NCI-H2227 treated with DMSO at 0.1 percent for 48 hours (cell line): ENCODE results near the gene RSPO1.
"Not testable (repeated sequence)": the region's sequence is repeated elsewhere in the genome, so short reads cannot be mapped to it uniquely, and the experiment has no call there.

Experiments
- DNase-seq: peaks from one replicate; lab custom pipeline; 2025; lab: John Stamatoyannopoulos, UW

Gene RSPO1, protein sequence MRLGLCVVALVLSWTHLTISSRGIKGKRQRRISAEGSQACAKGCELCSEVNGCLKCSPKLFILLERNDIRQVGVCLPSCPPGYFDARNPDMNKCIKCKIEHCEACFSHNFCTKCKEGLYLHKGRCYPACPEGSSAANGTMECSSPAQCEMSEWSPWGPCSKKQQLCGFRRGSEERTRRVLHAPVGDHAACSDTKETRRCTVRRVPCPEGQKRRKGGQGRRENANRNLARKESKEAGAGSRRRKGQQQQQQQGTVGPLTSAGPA

GRCh38 chr1:37634244-37634991 lies at the start of gene RSPO1:
Gene RSPO1, minus strand, starts transcription at chr1:37634892. Its CDS starts 5,231 bp downstream, at chr1:37629661.
- DNase-seq, result peak; percentile 49

GRCh38 chr1:37684182-37684581 lies 49.5 kb upstream of the RSPO1 start:
- not testable (repeated sequence) for DNase-seq

- peak; percentile 47 for DNase-seq
Measured at GRCh38 chr1:37682334-37682987, 47.8 kb upstream of the RSPO1 start.

- DNase-seq, result no peak
Measured at GRCh38 chr1:37680933-37681332, 46.2 kb upstream of the RSPO1 start.

DNA sequence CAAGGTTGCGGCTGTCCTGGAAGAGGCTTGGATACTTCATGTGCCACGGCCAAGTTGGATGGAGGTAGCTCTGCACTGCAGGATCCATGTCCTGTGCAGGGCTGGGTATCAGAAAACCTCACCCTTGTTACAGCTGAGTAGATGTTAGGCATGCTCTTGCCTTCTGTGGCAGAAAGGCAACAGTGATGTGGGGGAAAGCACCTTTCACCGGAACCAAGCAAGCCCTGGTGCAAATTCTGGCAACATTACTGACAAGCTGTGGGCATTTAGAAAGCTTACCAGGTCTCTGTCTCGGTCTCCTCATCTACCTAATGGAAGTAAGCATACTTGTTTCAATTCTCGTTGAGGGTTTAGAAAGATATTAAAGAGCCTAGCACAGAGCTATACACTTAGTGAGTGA lies 43.1 kb upstream of the RSPO1 start:
- DNase-seq, result no peak

DNA sequence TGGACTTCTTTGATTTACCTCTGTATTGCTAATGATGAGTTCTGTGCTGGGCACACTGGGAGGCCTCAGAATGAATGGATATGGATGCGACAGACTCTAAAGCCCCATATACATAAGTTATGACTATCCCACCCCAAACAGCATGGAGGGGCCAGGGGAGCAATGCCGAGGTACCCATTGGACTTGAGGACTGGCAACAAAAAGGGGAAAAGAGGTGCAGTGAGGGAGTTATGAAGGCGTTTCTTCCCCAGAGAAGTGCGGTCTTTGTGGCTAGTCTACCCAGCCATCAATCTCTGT lies 42.4 kb upstream of the RSPO1 start:
- no peak for DNase-seq

GRCh38 chr1:37676281-37677142 lies 41.8 kb upstream of the RSPO1 start:
- no peak for DNase-seq

GRCh38 chr1:37673920-37674319 lies 39.2 kb upstream of the RSPO1 start:
- no peak for DNase-seq

- DNase-seq, result no peak
Measured at GRCh38 chr1:37672136-37672870, 37.6 kb upstream of the RSPO1 start.

DNA sequence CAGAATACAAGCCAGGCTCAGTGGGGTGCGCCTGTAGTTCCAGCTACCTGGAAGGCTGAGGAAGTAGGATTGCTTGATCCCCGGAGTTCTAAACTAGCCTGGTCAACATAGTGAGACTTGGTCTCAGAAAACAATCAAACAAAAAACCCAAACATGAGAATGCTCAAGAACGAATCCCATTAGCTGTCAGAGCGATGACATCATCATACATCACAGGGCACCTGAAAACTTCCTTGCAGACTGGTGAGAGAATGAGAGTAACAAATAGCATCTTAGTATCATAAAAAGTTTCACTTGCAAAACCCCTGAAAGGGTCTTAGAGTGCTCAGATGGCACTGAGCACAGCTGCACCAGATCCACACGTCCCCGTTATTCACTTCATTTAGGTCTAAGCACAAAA lies 36.6 kb upstream of the RSPO1 start:
- no peak for DNase-seq

GRCh38 chr1:37670133-37670532 lies 35.4 kb upstream of the RSPO1 start:
- no peak for DNase-seq

DNA sequence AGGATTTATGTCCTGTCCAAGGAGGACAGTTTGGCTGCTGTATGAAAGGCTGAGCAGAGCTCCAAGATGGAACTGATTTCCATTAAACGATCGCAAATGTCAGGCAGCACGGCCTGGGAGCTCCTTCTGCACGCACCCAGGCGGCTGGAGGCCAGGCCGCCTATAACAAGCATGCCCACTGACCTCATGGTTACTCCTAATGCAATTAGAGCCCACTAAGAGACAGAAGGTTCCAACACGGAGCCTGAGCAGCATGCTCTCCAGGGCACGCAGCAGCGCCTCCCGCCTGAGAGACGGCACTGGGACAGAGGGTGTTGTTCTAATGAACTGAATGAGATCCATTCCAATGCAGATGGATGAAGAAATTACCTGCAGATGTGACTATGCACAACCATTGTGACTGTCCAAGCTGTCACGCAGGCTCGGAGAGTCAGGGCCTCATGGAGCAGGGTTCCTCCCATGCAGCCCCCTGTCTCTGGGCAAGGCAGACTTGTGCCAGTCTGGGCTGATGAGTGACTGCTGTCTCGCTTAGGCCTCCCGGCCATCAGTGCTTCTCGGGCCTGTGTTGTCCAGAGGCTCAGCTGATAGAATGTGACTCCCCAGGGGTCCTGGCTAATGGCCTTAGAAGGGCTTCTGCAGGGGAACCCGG lies 32.5 kb upstream of the RSPO1 start:
- no peak for DNase-seq

- no peak for DNase-seq
Measured at GRCh38 chr1:37666241-37666867, 31.7 kb upstream of the RSPO1 start.

DNA sequence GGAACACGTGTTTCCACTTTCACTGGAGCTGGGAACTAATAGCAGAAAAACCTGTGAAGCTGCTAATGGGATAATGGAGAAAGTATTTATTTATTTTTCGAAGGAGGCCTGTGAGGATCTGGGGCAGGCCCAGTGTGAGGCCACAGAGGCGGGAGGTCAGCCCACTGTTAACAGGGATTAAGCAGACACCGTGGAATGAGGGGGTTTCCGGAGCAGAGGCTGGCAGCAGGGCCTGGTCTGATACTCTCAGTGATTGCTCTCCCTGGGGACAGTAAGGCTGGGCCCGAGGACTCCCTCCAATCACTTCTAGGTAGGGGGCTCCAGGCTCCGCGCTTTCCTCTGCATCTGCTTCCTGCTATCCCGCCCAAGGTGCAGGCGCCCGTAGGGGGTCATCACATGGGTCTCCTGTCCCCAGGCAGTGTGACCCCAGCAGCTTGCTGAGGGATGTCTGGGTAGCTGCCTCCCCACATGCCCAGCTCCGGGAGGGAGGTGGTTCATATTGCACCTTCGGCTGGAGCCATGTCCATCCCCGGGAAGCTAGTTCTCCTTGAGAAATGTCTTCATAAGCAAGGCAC lies 28.8 kb upstream of the RSPO1 start:
- DNase-seq, result no peak

DNA sequence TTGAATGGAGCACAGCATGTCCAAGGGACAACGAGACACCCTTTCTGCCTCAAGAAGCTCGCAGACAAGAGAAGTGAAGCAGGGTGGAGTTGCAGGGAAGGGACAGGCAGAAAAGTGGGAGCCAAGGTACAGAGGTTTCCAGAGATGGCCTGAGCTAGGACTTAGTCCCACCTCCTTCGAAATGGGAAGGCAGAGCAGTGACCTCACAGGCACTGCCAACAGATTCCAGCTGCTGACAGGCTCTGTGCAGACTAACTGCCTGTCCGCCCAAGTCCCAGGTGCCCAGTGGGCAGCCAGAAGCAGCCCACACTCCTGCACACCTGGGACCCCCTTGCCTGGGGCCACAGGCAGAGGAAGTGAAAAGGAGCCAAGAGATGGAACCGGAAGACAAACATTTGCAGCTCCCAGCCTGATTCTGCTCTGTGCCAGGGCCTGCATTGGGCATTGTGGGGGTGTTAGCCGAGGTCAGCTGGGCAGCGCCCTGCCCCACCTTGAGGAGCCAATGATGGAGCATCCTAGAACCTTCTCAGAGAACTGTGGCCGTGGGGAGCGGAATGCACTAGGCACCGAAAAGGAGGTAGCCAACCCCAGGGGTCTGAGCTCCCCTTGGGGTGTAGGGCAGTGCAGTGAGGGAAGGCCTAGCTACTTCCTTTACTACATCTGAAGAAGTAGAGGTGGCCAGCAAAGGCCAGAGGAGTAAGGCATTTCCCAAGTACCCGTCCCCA lies 27.5 kb upstream of the RSPO1 start:
- no peak for DNase-seq

DNA sequence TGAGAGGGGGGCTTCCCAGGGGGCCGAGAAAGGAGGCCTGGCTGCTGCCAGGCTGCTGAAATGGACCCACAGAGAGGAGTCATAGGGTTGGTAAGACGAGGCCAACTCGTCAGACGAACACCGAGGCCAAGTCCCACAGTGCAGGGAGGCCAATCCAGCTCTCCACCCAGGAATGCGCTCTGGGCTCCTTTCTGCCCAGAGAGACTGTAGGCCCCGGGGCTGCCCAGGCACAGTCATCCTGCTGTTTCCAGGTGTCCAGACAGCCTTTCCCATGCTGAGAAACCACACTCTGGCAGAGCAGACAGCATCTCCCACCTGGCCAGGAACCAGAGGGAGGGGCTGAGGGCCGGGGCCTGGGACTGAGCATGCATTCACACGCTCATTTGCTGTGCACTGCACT lies 26.7 kb upstream of the RSPO1 start:
- no peak for DNase-seq

- DNase-seq, result peak; percentile 12
Measured at GRCh38 chr1:37660664-37661063, 26.0 kb upstream of the RSPO1 start.

GRCh38 chr1:37658486-37658885 lies 23.8 kb upstream of the RSPO1 start:
- no peak for DNase-seq

- DNase-seq, result no peak
Measured at GRCh38 chr1:37657620-37658412, 23.1 kb upstream of the RSPO1 start.
